ENCODE results near the gene CENPM. TPM values are rescaled to one million over a fixed set of nuclear protein-coding genes. Genes with fewer than 3 reads are reported as not detected.
A peak's percentile ranks its signal among the peaks of the same experiment; 100 is the strongest.

The CENPM gene
- polyA plus RNA-seq (ENCODE audit: insufficient read length in 4 of 4), result 10 to 100 TPM; 11.2 to 16.2 (median 13.5) TPM

- peak; percentile 86 to 95 (median 90) for DNase-seq (ENCODE audit: low read depth in 4 of 4, low spot score in 3 of 4)
Measured at GRCh38 chr22:41946629-41947423, at the start of gene CENPM. TSS of gene CENPM (minus strand) at chr22:41947152. CDS start at chr22:41947076, 76 bp downstream.

GRCh38 chr22:41995211-41995610, 48.3 kb upstream of the CENPM start:
- no peak for DNase-seq (ENCODE audit: low read depth in 4 of 4, low spot score in 3 of 4)

- no peak for DNase-seq (ENCODE audit: low read depth in 4 of 4, low spot score in 3 of 4)
Measured at GRCh38 chr22:41992496-41992895, 45.5 kb upstream of the CENPM start.

GRCh38 chr22:41991111-41991510, 44.2 kb upstream of the CENPM start:
- no peak for DNase-seq (ENCODE audit: low read depth in 4 of 4, low spot score in 3 of 4)

- DNase-seq (ENCODE audit: low read depth in 4 of 4, low spot score in 3 of 4), result no peak
Measured at GRCh38 chr22:41989246-41989645, 42.3 kb upstream of the CENPM start.

- DNase-seq (ENCODE audit: low read depth in 4 of 4, low spot score in 3 of 4), result no peak
Measured at GRCh38 chr22:41987276-41987675, 40.3 kb upstream of the CENPM start.

- no peak for DNase-seq (ENCODE audit: low read depth in 4 of 4, low spot score in 3 of 4)
Measured at GRCh38 chr22:41983513-41984405, 36.8 kb upstream of the CENPM start.

- no peak for DNase-seq (ENCODE audit: low read depth in 4 of 4, low spot score in 3 of 4)
Measured at GRCh38 chr22:41982865-41983264, 35.9 kb upstream of the CENPM start.

- no peak for DNase-seq (ENCODE audit: low read depth in 4 of 4, low spot score in 3 of 4)
Measured at GRCh38 chr22:41979423-41980250, 32.7 kb upstream of the CENPM start.

GRCh38 chr22:41978732-41979131, 31.8 kb upstream of the CENPM start:
- DNase-seq (ENCODE audit: low read depth in 4 of 4, low spot score in 3 of 4), result no peak

GRCh38 chr22:41976961-41977566, 30.1 kb upstream of the CENPM start:
- DNase-seq (ENCODE audit: low read depth in 4 of 4, low spot score in 3 of 4), result no peak

GRCh38 chr22:41976070-41976901, 29.3 kb upstream of the CENPM start:
- no peak for DNase-seq (ENCODE audit: low read depth in 4 of 4, low spot score in 3 of 4)

- no peak for DNase-seq (ENCODE audit: low read depth in 4 of 4, low spot score in 3 of 4)
Measured at GRCh38 chr22:41975299-41976069, 28.5 kb upstream of the CENPM start.

- no peak for DNase-seq (ENCODE audit: low read depth in 4 of 4, low spot score in 3 of 4)
Measured at GRCh38 chr22:41974691-41975290, 27.8 kb upstream of the CENPM start.

GRCh38 chr22:41971431-41971830, 24.5 kb upstream of the CENPM start:
- DNase-seq (ENCODE audit: low read depth in 4 of 4, low spot score in 3 of 4), result no peak

GRCh38 chr22:41970601-41971000, 23.6 kb upstream of the CENPM start:
- DNase-seq (ENCODE audit: low read depth in 4 of 4, low spot score in 3 of 4), result no peak

GRCh38 chr22:41969110-41969646, 22.2 kb upstream of the CENPM start, which contains the start of gene SEPTIN3:
TSS of gene SEPTIN3 (plus strand) at chr22:41969443. CDS start at chr22:41971493, 2,050 bp downstream.
- DNase-seq (ENCODE audit: low read depth in 4 of 4, low spot score in 3 of 4), result no peak

GRCh38 chr22:41968601-41969000, 21.6 kb upstream of the CENPM start:
- no peak for DNase-seq (ENCODE audit: low read depth in 4 of 4, low spot score in 3 of 4)
